K562 (cell line): ENCODE measurements around the gene ARID3B. TPM values are rescaled to one million over a fixed set of nuclear protein-coding genes. Genes with fewer than 3 reads are reported as not detected.

ENCODE experiments used
- ATAC-seq: fragments of 200-7000 bp; cut with Tn5 transposase; 3 replicates; pipeline ENCODE4 v1.9.1; 2020; ENCODE audit warnings: moderate library complexity
- BruUV-seq: library from RNA; stranded (reverse); fragments of 400-500 nt; replicated peaks from 2 replicates; lab custom pipeline; 2021; lab: Mats Ljungman, UMichigan
- CTCF ChIA-PET: fragments of 300-600 bp; formaldehyde crosslinking; extraction: SDS; loops from one replicate; lab custom pipeline; 2021; ENCODE audit warnings: low intra/inter-chr PET ratio; lab: Yijun Ruan, JAX
- POLR2A ChIA-PET: fragments of 300-600, 350-650 bp; sonication (Branson Sonifier 250); formaldehyde crosslinking; extraction: SDS; loops from one replicate; lab custom pipeline; 2021; ENCODE audit warnings: antibody characterized with exemption, inconsistent platforms; lab: Yijun Ruan, JAX
- DNase-seq, 4 experiments: peaks; one replicate each; pipeline versions ENCODE4 v3.0.0 to v3.0.0-alpha.2; 2011 to 2018; ENCODE audit warnings: low spot score in 3 of 4, mixed read lengths in 3 of 4; ENCODE audit errors: extremely low read depth in 1 of 4
- FAIRE-seq: peaks from 2 replicates; lab custom pipeline; 2011; peaks lifted over from hg19 to GRCh38; lab: Jason Lieb, UNC
- H2AFZ ChIP-seq: 2 replicates; pipeline ENCODE4 v1.6.0; 2011; ENCODE audit warnings: low read depth, low read length, control low read depth, inconsistent platforms
- H3K27ac ChIP-seq: fragments of 200-600 bp; 3 replicates; pipeline ENCODE4 v1.8.0; 2011; ENCODE audit warnings: low read depth, mild to moderate bottlenecking, control low read depth, inconsistent platforms, low read length, moderate library complexity, mixed read lengths; ENCODE audit errors: extremely low read depth
- H3K27me3 ChIP-seq, 2 experiments: fragments of 300-600 bp in 1 of 2; 2 replicates in 1 of 2; 3 replicates in 1 of 2; pipeline versions ENCODE4 v1.6.0 to v1.8.0; 2011; ENCODE audit warnings: inconsistent platforms in 2 of 2, low read length in 2 of 2, mild to moderate bottlenecking in 1 of 2, mixed read lengths in 1 of 2, moderate library complexity in 1 of 2; ENCODE audit not compliant: control insufficient read depth in 2 of 2, insufficient read depth in 2 of 2
- H3K36me3 ChIP-seq: fragments of 300-600 bp; 3 replicates; pipeline ENCODE4 v1.8.0; 2011; ENCODE audit warnings: mild to moderate bottlenecking, low read length, inconsistent platforms; ENCODE audit not compliant: control insufficient read depth, insufficient read depth
- H3K4me1 ChIP-seq, 2 experiments: fragments of 200-600 bp in 1 of 2; replicated peaks in 1 of 2; 2 replicates in 1 of 2; 3 replicates in 1 of 2; pipeline versions ENCODE4 v1.5.1 to v1.8.0; 2011; ENCODE audit warnings: inconsistent platforms in 2 of 2, low read length in 2 of 2, mild to moderate bottlenecking in 1 of 2, mixed read lengths in 1 of 2, moderate library complexity in 1 of 2; ENCODE audit not compliant: control insufficient read depth in 2 of 2, insufficient read depth in 2 of 2
- H3K4me2 ChIP-seq: 2 replicates; pipeline ENCODE4 v1.6.1; 2011; ENCODE audit warnings: low read length, control low read depth, inconsistent platforms, mixed read lengths; ENCODE audit not compliant: insufficient read depth
- H3K4me3 ChIP-seq: fragments of 200-600 bp; sonication (generic), shearing (Covaris generic); 2 replicates; pipeline ENCODE4 v1.5.1; 2016; ENCODE audit warnings: control low read depth, inconsistent platforms
- H3K79me2 ChIP-seq: fragments of 200-600 bp; 3 replicates; pipeline ENCODE4 v1.8.0; 2011; ENCODE audit warnings: low read length, inconsistent platforms; ENCODE audit not compliant: control insufficient read depth, insufficient read depth
- H3K9ac ChIP-seq, 2 experiments: 2 replicates each; pipeline versions ENCODE4 v1.6.0 to v1.6.1; 2011; ENCODE audit warnings: low read depth in 2 of 2, low read length in 2 of 2, control low read depth in 1 of 2, inconsistent platforms in 1 of 2, mild to moderate bottlenecking in 1 of 2, mixed read lengths in 1 of 2; ENCODE audit not compliant: insufficient read depth in 1 of 2
- H3K9me1 ChIP-seq: one replicate; pipeline ENCODE4 v1.6.0; 2011; ENCODE audit warnings: inconsistent platforms, mild to moderate bottlenecking, low read length, moderate library complexity; ENCODE audit not compliant: control insufficient read depth, insufficient read depth
- H3K9me3 ChIP-seq: replicated peaks from 2 replicates; pipeline ENCODE4 v1.5.1; 2011; ENCODE audit warnings: low read depth, low read length, inconsistent platforms; ENCODE audit not compliant: control insufficient read depth, insufficient read depth
- H4K20me1 ChIP-seq: replicated peaks from 2 replicates; pipeline ENCODE4 v1.6.1; 2011; ENCODE audit warnings: low read length, inconsistent platforms, mixed read lengths; ENCODE audit not compliant: control insufficient read depth, insufficient read depth
- CHAMP1 ChIP-seq: fragments of 450-650 bp; IDR thresholded peaks from 2 replicates; pipeline ENCODE4 v1.6.1; 2016; ENCODE audit warnings: mild to moderate bottlenecking
- DNMT1 ChIP-seq: fragments of 450-650 bp; IDR thresholded peaks from 2 replicates; pipeline ENCODE4 v1.6.1; 2016; ENCODE audit warnings: antibody characterized with exemption, mild to moderate bottlenecking
- ELK1 ChIP-seq: sonication (generic); formaldehyde crosslinking; IDR thresholded peaks from 2 replicates; pipeline ENCODE4 v1.8.1; 2022; ENCODE audit warnings: missing genetic modification reagents
- FOXA3 ChIP-seq, 2 experiments: fragments of 450-650 bp in 1 of 2; sonication (generic) in 1 of 2; formaldehyde crosslinking; IDR thresholded peaks in 1 of 2; conservative IDR thresholded peaks in 1 of 2; 2 replicates each; pipeline versions ENCODE4 v1.4.0 to v1.8.0; 2020 to 2022; ENCODE audit warnings: mild to moderate bottlenecking in 2 of 2, missing genetic modification reagents in 1 of 2
- HBP1 ChIP-seq: fragments of 450-650 bp; formaldehyde crosslinking; IDR thresholded peaks from 2 replicates; pipeline ENCODE4 v1.4.0; 2022; ENCODE audit warnings: missing genetic modification characterization
- HINFP ChIP-seq: fragments of 450-650 bp; conservative IDR thresholded peaks from 2 replicates; pipeline ENCODE4 v1.6.1; 2016; ENCODE audit warnings: missing genetic modification characterization, low read depth, mild to moderate bottlenecking, control low read depth, missing compliant biosample characterization
- NRF1 ChIP-seq, 2 experiments: fragments of 450-650 bp; IDR thresholded peaks in 1 of 2; conservative IDR thresholded peaks in 1 of 2; 2 replicates each; pipeline ENCODE4 v1.6.1; 2014; ENCODE audit warnings: mild to moderate bottlenecking in 2 of 2
- POLR3A ChIP-seq: IDR thresholded peaks from 2 replicates; pipeline ENCODE4 v1.6.1; 2011; ENCODE audit warnings: borderline replicate concordance, mild to moderate bottlenecking, moderate library complexity; ENCODE audit not compliant: insufficient read length, insufficient read depth; ENCODE audit errors: extremely low read depth
- PYGO2 ChIP-seq: fragments of 450-650 bp; IDR thresholded peaks from 2 replicates; pipeline ENCODE4 v1.6.1; 2016; ENCODE audit warnings: mild to moderate bottlenecking, missing genetic modification characterization, moderate library complexity, missing compliant biosample characterization
- STAG1 ChIP-seq: sonication (generic); formaldehyde crosslinking; IDR thresholded peaks from 2 replicates; pipeline ENCODE4 v1.5.0; 2020; ENCODE audit warnings: missing genetic modification reagents, borderline replicate concordance
- ZBTB12 ChIP-seq: fragments of 250-450 bp; sonication (Bioruptor Pico); IDR thresholded peaks from 2 replicates; pipeline ENCODE4 v1.4.0; 2020
- ZNF146 ChIP-seq: IDR thresholded peaks from one replicate; pipeline ENCODE4 v1.6.1; 2018; ENCODE audit warnings: missing compliant biosample characterization; ENCODE audit not compliant: unreplicated experiment
- ZNF644 ChIP-seq: fragments of 200-800 bp; sonication (Bioruptor generic); IDR thresholded peaks from 2 replicates; pipeline ENCODE4 v1.6.1; 2016; ENCODE audit warnings: low read depth, missing genetic modification characterization, missing compliant biosample characterization
- ZSCAN32 ChIP-seq: fragments of 450-650 bp; formaldehyde crosslinking; IDR thresholded peaks from 2 replicates; pipeline ENCODE4 v1.4.0; 2020; ENCODE audit warnings: mild to moderate bottlenecking, moderate library complexity
- WGBS: fragments of 100-300 bp; shearing (Covaris generic); methylation state at CpG from one replicate; pipeline ENCODE4 v1.1.6; 2016; ENCODE audit warnings: low coverage, mixed read lengths; ENCODE audit not compliant: insufficient coverage; ENCODE audit errors: missing lambda C conversion rate; 5-methylcytosine and 5-hydroxymethylcytosine counted together
- in situ Hi-C: fragments of 300-500 bp; cut with MboI; formaldehyde crosslinking; loops from 4 replicates; pipeline ENCODE4 v1.15.0; 2018; ENCODE audit warnings: inconsistent platforms, mixed read lengths
- intact Hi-C: fragments of 100-400 bp; cut with micrococcal nuclease; formaldehyde crosslinking; loops from 2 replicates; pipeline ENCODE4 v1.14.2; 2022
- polyA plus RNA-seq, 8 experiments: library from polyadenylated mRNA; depleted of rRNA in 4 of 8; stranded (reverse) in 5 of 8; unstranded in 3 of 8; fragments of >200 nt; fragmentation: Nextera tagmentation in 2 of 8; fragmentation: Illumina TruSeq in 1 of 8; extraction: Ambion mirVana in 2 of 8; extraction: Trizol in 1 of 8; gene quantifications; 2 replicates each; pipeline versions ENCODE4 v1.2.1 to v1.2.3, GENCODE V29; 2011 to 2014; ENCODE audit warnings: inconsistent platforms in 1 of 8, missing spikeins in 1 of 8
- total RNA-seq, 7 experiments: library from RNA; depleted of rRNA in 6 of 7; stranded (reverse); fragments of >200 nt in 6 of 7; fragmentation: Illumina TruSeq in 2 of 7; extraction: Trizol in 2 of 7; gene quantifications; 2 replicates each; pipeline versions ENCODE4 v1.2.1 to v1.2.3, GENCODE V29; 2011 to 2021; ENCODE audit warnings: low replicate concordance in 1 of 7

ARID3B gene
- total and polyA plus RNA-seq, 9 of the 15 experiments (the other 6 are each of a cell fraction or from before 2014, with no cell fraction given) = 0.32 to 15.1 (median 7.1) TPM

GRCh38 chr15:74622758-74623157, 81.7 kb downstream of the ARID3B start:
- Histone ChIP-seq H3K4me1 (peaks cover 3 to 18% of the 10 kb centered on the region in 2 experiments; a peak in 3 of 5 replicates), H3K9ac (no peak overlapping the region), H3K4me3 (no peak overlapping the region), H3K27ac (no peak overlapping the region), H3K4me2 (no peak overlapping the region), H3K9me1 (peaks cover 15% of the 10 kb centered on the region), H4K20me1 (peaks cover 44% of the 10 kb centered on the region), H3K79me2 (peaks cover 39% of the 10 kb centered on the region), H3K27me3 (no peaks in the 10 kb centered on the region), H2AFZ (no peak overlapping the region), H3K9me3 (no peaks in the 10 kb centered on the region), H3K36me3 (peaks cover 100% of the 10 kb centered on the region)
- WGBS = 95% methylated on average over 3 of the region's 3 CpGs
- DNase-seq = no peak
- ATAC-seq = no peak
- BruUV-seq = no TSS peak
- in situ Hi-C loops = loop anchor here (5.0 kb wide), 2 partner anchors 170 to 235 kb away; no protein-coding TSS in a partner anchor
- ChIA-PET CTCF (interaction anchor here (0.6 kb wide), 1 partner anchor 9 kb away, joined by 4 read pairs; no protein-coding TSS in a partner anchor), POLR2A (interaction anchor here (0.9 to 1.0 kb wide), 2 partner anchors 12 to 24 kb away, joined by 3 to 5 read pairs; no protein-coding TSS in a partner anchor)
- no peak for FAIRE-seq
- intact Hi-C loops = no loop called here
- TF ChIP-seq POLR3A (no peak), STAG1 (CRISPR knock-in tag) (no peak), ZNF644 (tag) (no peak), HBP1 (no peak), CHAMP1 (no peak), ZBTB12 (CRISPR knock-in tag) (no peak), ZSCAN32 (CRISPR knock-in tag) (no peak), FOXA3 (CRISPR knock-in tag; conservative IDR thresholded peaks at IDR 0.05 in 1 of 2, IDR thresholded peaks at IDR 0.05 in 1 of 2) (no peak), DNMT1 (no peak), ELK1 (CRISPR knock-in tag) (no peak), HINFP (no peak), PYGO2 (tag) (no peak), ZNF146 (CRISPR knock-in tag) (no peak), NRF1 (conservative IDR thresholded peaks at IDR 0.05 in 1 of 2, IDR thresholded peaks at IDR 0.05 in 1 of 2) (no peak)
